PC-3 (cell line): ENCODE results near the gene CIP2A. TPM values are rescaled to one million over a fixed set of nuclear protein-coding genes. Genes with fewer than 3 reads are reported as not detected.
A peak's percentile ranks its signal among the peaks of the same experiment; 100 is the strongest.

Experiments
- ATAC-seq: fragments of 200-7000 bp; cut with Tn5 transposase; 2 replicates; pipeline ENCODE4 v1.9.1; 2020; ENCODE audit warnings: mild to moderate bottlenecking, moderate library complexity
- BruUV-seq: library from RNA; stranded (reverse); fragments of 400-500 nt; replicated peaks from 2 replicates; lab custom pipeline; 2021; lab: Mats Ljungman, UMichigan
- CTCF ChIA-PET: fragments of 300-600 bp; sonication (Branson Sonifier 250); formaldehyde crosslinking; loops from one replicate; lab custom pipeline; 2022; ENCODE audit warnings: antibody characterized with exemption; lab: Charles Lee
- POLR2A ChIA-PET: fragments of 300-600 bp; sonication (Branson Sonifier 250); formaldehyde crosslinking; loops from one replicate; lab custom pipeline; 2022; ENCODE audit warnings: antibody characterized with exemption; ENCODE audit not compliant: unreplicated experiment; lab: Charles Lee
- DNase-seq: peaks from one replicate; pipeline ENCODE4 v3.0.0-alpha.2; 2015
- H2AFZ ChIP-seq: fragments of 300-600 bp; sonication (generic); 2 replicates; pipeline ENCODE4 v1.6.0; 2016; ENCODE audit warnings: antibody characterized with exemption, low read length
- H3F3A ChIP-seq: fragments of 300-600 bp; sonication (generic); one replicate; pipeline ENCODE4 v1.6.0; 2017; ENCODE audit warnings: antibody characterized with exemption, low read length, control low read depth, mild to moderate bottlenecking; ENCODE audit not compliant: unreplicated experiment
- H3K27ac ChIP-seq: fragments of 300-600 bp; sonication (generic); 2 replicates; pipeline ENCODE4 v1.5.1; 2016; ENCODE audit warnings: mild to moderate bottlenecking, low read length
- H3K27me3 ChIP-seq: fragments of 300-600 bp; sonication (generic); 2 replicates; pipeline ENCODE4 v1.6.1; 2016; ENCODE audit warnings: low read length, mixed read lengths
- H3K36me3 ChIP-seq: fragments of 300-600 bp; sonication (generic); 2 replicates; pipeline ENCODE4 v1.6.1; 2016; ENCODE audit warnings: low read depth, mixed run types, low read length, mixed read lengths
- H3K4me1 ChIP-seq: fragments of 300-600 bp; sonication (generic); 2 replicates; pipeline ENCODE4 v1.5.1; 2016; ENCODE audit warnings: low read length; ENCODE audit not compliant: insufficient read depth
- H3K4me2 ChIP-seq: fragments of 300-600 bp; sonication (generic); 2 replicates; pipeline ENCODE4 v1.6.0; 2016; ENCODE audit warnings: low read length
- H3K4me3 ChIP-seq: fragments of 300-600 bp; sonication (generic); 2 replicates; pipeline ENCODE4 v1.5.1; 2016; ENCODE audit warnings: mild to moderate bottlenecking, low read length, mixed read lengths
- H3K79me2 ChIP-seq: fragments of 300-600 bp; sonication (generic); 2 replicates; pipeline ENCODE4 v1.6.1; 2017; ENCODE audit warnings: low read length, mixed read lengths
- H3K9ac ChIP-seq: fragments of 300-600 bp; sonication (generic); 2 replicates; pipeline ENCODE4 v1.6.0; 2016; ENCODE audit warnings: mild to moderate bottlenecking, low read length
- H3K9me2 ChIP-seq: fragments of 300-600 bp; sonication (generic); replicated peaks from 2 replicates; pipeline ENCODE4 v1.6.1; 2016; ENCODE audit warnings: mixed run types, low read length, mixed read lengths
- H3K9me3 ChIP-seq: fragments of 300-600 bp; sonication (generic); 2 replicates; pipeline ENCODE4 v1.6.1; 2016; ENCODE audit warnings: low read length, mixed read lengths
- H4K20me1 ChIP-seq: fragments of 300-600 bp; sonication (generic); 2 replicates; pipeline ENCODE4 v1.6.1; 2016; ENCODE audit warnings: low read length, mixed read lengths
- EZH2 ChIP-seq: fragments of 300-600 bp; sonication (generic); IDR thresholded peaks from one replicate; pipeline ENCODE4 v1.6.1; 2017; ENCODE audit warnings: antibody characterized with exemption, mild to moderate bottlenecking, low read length; ENCODE audit not compliant: unreplicated experiment
- EZH2phosphoT487 ChIP-seq: fragments of 300-600 bp; sonication (generic); IDR thresholded peaks from 2 replicates; pipeline ENCODE4 v1.6.1; 2018; ENCODE audit warnings: mild to moderate bottlenecking, antibody characterized with exemption, low read length, borderline replicate concordance
- intact Hi-C: fragments of 100-400 bp; cut with micrococcal nuclease; formaldehyde crosslinking; loops from 2 replicates; pipeline ENCODE4 v1.9.0; 2023
- total RNA-seq: library from RNA; depleted of rRNA; stranded (reverse); fragments of >200 nt; gene quantifications from 2 replicates; pipeline ENCODE4 v1.2.3, GENCODE V29; 2014
- TF ChIP-seq, protein P1 (sequence below): fragments of 300-600 bp; sonication (generic); conservative IDR thresholded peaks from 2 replicates; pipeline ENCODE4 v1.5.1; 2017; ENCODE audit warnings: antibody characterized with exemption, low read depth, mild to moderate bottlenecking, low read length

The CIP2A gene
- total RNA-seq, 1 experiment from 2014 or later, result 47.9 TPM

DNA sequence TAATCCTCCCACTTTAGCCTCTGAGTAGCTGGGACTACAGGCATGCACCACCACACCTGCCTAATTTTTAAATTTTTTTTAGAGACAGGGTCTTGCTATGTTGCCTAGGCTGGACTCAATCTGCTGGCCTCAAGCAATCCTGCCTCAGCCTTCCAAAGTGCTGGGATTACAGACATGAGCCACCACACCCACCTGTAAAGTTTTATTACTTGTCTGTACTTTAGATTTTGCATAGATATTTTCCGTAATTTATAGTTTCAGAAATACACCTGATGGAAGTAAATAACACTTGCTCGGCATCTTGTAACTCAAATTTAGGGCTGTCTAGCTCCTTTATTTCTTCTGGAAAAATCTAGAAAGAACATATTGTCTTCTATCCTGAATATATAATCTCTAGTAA is 6.1 kb upstream of the CIP2A start:
- DNase-seq, result no peak
- no peak for ATAC-seq
- Histone ChIP-seq H3K27ac (no peak overlapping the region), H3K9me2 (no peaks in the 10 kb centered on the region), H3K36me3 (no peaks in the 10 kb centered on the region), H3F3A (no peaks in the 10 kb centered on the region), H3K4me3 (no peak overlapping the region), H3K9me3 (no peaks in the 10 kb centered on the region), H3K9ac (no peak overlapping the region), H2AFZ (no peak overlapping the region), H3K79me2 (peaks cover 13% of the 10 kb centered on the region), H3K27me3 (no peaks in the 10 kb centered on the region), H3K4me2 (no peak overlapping the region), H3K4me1 (peaks cover 10% of the 10 kb centered on the region), H4K20me1 (no peaks in the 10 kb centered on the region)
- intact Hi-C loops, result no loop called here
- BruUV-seq, result no TSS peak
- TF ChIP-seq EZH2phosphoT487, result no peak
- TF ChIP-seq EZH2, result no peak
- TF ChIP-seq, protein P1, sequence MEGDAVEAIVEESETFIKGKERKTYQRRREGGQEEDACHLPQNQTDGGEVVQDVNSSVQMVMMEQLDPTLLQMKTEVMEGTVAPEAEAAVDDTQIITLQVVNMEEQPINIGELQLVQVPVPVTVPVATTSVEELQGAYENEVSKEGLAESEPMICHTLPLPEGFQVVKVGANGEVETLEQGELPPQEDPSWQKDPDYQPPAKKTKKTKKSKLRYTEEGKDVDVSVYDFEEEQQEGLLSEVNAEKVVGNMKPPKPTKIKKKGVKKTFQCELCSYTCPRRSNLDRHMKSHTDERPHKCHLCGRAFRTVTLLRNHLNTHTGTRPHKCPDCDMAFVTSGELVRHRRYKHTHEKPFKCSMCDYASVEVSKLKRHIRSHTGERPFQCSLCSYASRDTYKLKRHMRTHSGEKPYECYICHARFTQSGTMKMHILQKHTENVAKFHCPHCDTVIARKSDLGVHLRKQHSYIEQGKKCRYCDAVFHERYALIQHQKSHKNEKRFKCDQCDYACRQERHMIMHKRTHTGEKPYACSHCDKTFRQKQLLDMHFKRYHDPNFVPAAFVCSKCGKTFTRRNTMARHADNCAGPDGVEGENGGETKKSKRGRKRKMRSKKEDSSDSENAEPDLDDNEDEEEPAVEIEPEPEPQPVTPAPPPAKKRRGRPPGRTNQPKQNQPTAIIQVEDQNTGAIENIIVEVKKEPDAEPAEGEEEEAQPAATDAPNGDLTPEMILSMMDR, result no peak
- ChIA-PET POLR2A (no interaction called here), CTCF (no interaction called here)

DNA sequence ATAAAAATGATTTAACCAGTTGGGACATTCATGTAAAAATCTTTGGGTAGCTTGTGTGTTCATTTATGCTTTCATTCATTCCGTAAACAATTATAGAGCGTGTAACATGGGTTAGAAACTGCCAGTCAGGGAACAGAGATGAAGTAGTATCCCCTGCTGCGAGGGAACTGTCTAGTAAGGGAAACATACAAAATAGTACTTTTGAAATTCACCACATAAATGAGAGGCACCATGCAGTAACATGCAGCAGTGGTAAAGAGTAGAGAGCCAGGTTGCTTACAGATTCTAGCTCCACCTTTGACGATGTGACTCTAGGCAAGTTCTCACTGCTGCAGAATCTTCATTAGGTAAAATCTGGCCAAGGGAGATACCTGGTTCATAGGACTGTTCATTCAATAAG is 1.2 kb upstream of the CIP2A start:
- H3K79me2 ChIP-seq, result peaks cover 56% of the 10 kb centered on the region
- intact Hi-C loops, result no loop called here

More for the DNA sequence above, 1.2 kb upstream of the CIP2A start:
- Histone ChIP-seq H2AFZ (0 out of 2 replicates have a peak overlapping the region, but pooled peaks have one; percentile 16), H3K9me3 (no peaks in the 10 kb centered on the region), H3K27ac (peak overlapping the region; percentile 94), H3K4me2 (peak overlapping the region; percentile 86), H3K4me3 (peak overlapping the region; percentile 98), H3K9ac (peak overlapping the region; percentile 97), H3K9me2 (no peaks in the 10 kb centered on the region), H3F3A (no peaks in the 10 kb centered on the region), H3K4me1 (peaks cover 29% of the 10 kb centered on the region), H3K27me3 (no peaks in the 10 kb centered on the region), H4K20me1 (peaks cover 17% of the 10 kb centered on the region; the same call in 1 of the 2 replicates), H3K36me3 (no peaks in the 10 kb centered on the region)
- ATAC-seq, result no peak
- TF ChIP-seq, protein P1, result no peak
- TF ChIP-seq EZH2phosphoT487 (no peak), EZH2 (no peak)
- ChIA-PET CTCF (interaction anchor here (0.6 kb wide), 1 partner anchor 433 kb away, joined by 4 read pairs; no protein-coding TSS in a partner anchor), POLR2A (interaction anchor here (0.5 kb wide), 1 partner anchor 175 kb away, joined by 3 read pairs; no protein-coding TSS in a partner anchor)
- DNase-seq, result no peak
- no TSS peak for BruUV-seq
